Measurements from ENCODE around the gene WWTR1. TPM values are rescaled to one million over a fixed set of nuclear protein-coding genes. Genes with fewer than 3 reads are reported as not detected.
A peak's percentile ranks its signal among the peaks of the same experiment; 100 is the strongest.

WWTR1 gene
- total RNA-seq, 1 donor from 2014 or later = 98.0 TPM

DNA sequence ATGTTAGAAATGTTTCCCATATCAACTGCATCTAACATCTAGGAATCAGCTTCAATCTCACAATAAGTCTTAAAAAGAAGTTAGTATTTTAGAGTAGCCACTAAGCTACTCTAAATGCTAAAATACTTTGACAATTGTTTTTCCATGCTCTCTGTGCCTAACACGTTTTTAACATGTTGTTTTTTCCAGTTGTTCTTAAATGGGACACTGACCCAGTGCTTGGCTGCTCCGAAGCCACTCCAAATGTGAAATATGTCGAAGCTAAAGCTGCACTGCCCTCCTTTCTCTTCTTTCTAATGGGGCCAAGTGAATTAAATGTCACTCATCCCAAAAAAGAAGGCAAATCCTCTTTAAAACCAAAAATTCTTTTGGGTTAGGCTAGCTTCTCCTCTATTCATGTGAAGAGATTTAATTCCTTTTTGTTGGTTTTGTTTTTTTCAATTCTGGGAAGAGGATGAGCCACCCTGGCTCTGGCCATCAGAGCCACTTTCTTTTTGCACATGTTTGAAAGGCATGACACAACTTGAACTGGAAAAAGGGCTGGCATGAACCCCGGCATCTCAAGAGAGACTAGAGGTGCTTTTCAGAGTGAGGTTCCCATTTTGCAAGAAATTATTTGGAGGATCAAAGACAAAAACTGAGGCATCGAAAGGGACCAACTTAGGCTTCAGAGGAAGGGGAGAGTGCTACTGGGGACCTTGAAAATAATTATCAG lies 73.7 kb downstream of the WWTR1 start:
- H3K4me1 Mint-ChIP-seq = peaks cover 31% of the 10 kb centered on the region
- no peak for DNase-seq (ENCODE audit: low spot score in 2 of 2, unreplicated experiment in 2 of 2)
- no peaks in the 10 kb centered on the region for H3K27me3 Mint-ChIP-seq (ENCODE audit: low read depth)
- H3K9me3 Mint-ChIP-seq = no peaks in the 10 kb centered on the region
- no peaks in the 10 kb centered on the region for H3K36me3 Mint-ChIP-seq
- TF ChIP-seq, protein P1, sequence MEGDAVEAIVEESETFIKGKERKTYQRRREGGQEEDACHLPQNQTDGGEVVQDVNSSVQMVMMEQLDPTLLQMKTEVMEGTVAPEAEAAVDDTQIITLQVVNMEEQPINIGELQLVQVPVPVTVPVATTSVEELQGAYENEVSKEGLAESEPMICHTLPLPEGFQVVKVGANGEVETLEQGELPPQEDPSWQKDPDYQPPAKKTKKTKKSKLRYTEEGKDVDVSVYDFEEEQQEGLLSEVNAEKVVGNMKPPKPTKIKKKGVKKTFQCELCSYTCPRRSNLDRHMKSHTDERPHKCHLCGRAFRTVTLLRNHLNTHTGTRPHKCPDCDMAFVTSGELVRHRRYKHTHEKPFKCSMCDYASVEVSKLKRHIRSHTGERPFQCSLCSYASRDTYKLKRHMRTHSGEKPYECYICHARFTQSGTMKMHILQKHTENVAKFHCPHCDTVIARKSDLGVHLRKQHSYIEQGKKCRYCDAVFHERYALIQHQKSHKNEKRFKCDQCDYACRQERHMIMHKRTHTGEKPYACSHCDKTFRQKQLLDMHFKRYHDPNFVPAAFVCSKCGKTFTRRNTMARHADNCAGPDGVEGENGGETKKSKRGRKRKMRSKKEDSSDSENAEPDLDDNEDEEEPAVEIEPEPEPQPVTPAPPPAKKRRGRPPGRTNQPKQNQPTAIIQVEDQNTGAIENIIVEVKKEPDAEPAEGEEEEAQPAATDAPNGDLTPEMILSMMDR (IDR thresholded peaks at IDR 0.05; ENCODE audit: unreplicated experiment) = no peak
- H3K4me3 Mint-ChIP-seq = no peak overlapping the region
- no peak overlapping the region for H3K27ac Mint-ChIP-seq

DNA sequence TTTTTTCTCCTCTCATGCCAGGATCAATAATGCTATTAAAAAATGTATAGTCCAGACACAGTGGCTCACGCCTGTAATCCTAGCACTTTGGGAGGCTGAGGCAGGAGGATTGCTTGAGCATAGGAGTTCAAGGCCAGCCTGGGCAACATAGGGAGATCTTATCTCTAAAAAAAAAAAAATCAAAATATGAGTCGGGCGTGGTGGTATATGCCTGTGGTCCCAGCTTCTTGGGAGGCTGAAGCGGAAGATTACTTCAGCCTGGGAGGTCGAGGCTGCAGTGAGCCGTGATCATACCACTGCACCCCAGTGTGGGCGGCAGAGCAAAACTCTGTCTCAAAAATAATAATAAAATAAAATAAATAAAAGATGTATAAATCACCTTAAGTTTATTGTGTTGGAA lies 75.4 kb downstream of the WWTR1 start:
- Mint-ChIP-seq H3K4me3 (no peak overlapping the region), H3K9me3 (no peaks in the 10 kb centered on the region), H3K27me3 (ENCODE audit: low read depth) (no peaks in the 10 kb centered on the region), H3K27ac (no peak overlapping the region), H3K36me3 (no peaks in the 10 kb centered on the region), H3K4me1 (peaks cover 29% of the 10 kb centered on the region)
- TF ChIP-seq, protein P1 (IDR thresholded peaks at IDR 0.05; ENCODE audit: unreplicated experiment) = no peak
- DNase-seq (ENCODE audit: low spot score in 2 of 2, unreplicated experiment in 2 of 2) = no peak

DNA sequence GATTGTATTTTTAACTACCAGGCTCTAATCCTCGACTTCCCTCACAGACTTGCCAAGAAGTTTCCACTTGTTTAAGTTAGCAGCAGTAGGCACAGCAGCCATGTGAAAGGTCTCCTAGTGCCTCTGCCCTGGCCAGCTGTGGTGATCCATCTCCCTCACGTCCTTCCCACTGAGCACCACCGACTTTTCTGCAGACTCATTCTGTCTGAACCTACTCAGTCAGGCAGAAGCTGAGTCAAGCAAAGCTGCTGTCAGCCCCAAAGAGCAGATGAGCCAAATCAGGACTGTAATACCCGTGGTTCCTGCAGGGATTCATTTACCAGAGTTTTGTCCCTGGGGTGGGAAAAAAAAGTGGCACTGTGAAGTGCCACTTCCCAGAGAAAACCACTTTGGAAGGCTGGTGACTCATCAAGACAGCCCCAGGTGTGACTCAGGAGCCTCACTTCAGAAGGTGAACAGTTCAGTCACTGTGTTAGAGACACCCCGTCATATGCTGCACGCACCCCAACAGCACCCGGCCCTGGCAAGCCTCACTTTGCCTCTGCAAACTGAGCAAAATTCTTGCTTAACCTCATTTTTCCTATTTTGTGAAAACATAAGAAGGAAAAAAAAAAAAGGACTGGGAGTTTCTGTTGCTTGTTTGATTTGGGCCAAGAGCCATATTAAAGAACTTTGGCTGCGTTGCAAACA lies 76.0 kb downstream of the WWTR1 start:
- peaks cover 28% of the 10 kb centered on the region for H3K4me1 Mint-ChIP-seq
- TF ChIP-seq, protein P1 (IDR thresholded peaks at IDR 0.05; ENCODE audit: unreplicated experiment) = no peak
- H3K9me3 Mint-ChIP-seq = no peaks in the 10 kb centered on the region
- DNase-seq (ENCODE audit: low spot score in 2 of 2, unreplicated experiment in 2 of 2) = no peak
- H3K27me3 Mint-ChIP-seq (ENCODE audit: low read depth) = no peaks in the 10 kb centered on the region
- H3K27ac Mint-ChIP-seq = peak overlapping the region; percentile 52
- no peak overlapping the region for H3K4me3 Mint-ChIP-seq
- H3K36me3 Mint-ChIP-seq = no peaks in the 10 kb centered on the region

DNA sequence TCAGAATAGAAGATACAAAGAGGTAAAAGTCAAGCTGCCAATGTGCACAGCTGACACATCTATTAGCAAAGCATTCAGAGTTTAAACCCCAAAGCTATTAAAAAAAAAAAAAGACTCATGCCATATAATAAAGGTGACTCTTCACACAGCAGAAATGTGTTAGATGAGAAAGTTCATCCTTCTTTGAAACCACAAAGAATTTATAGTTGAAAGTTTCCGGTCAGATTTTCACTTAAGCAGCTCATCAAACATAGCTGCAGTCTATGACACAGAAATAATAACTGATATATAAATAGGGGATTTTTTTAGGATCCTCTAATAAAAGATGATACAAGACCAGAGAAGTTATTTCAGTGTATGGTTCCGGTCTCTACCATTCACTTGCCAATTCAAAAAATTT lies 76.6 kb downstream of the WWTR1 start:
- H3K4me3 Mint-ChIP-seq = no peak overlapping the region
- no peak overlapping the region for H3K27ac Mint-ChIP-seq
- no peaks in the 10 kb centered on the region for H3K27me3 Mint-ChIP-seq (ENCODE audit: low read depth)
- H3K4me1 Mint-ChIP-seq = peaks cover 31% of the 10 kb centered on the region
- TF ChIP-seq, protein P1 (IDR thresholded peaks at IDR 0.05; ENCODE audit: unreplicated experiment) = no peak
- no peaks in the 10 kb centered on the region for H3K36me3 Mint-ChIP-seq
- DNase-seq (ENCODE audit: low spot score in 2 of 2, unreplicated experiment in 2 of 2) = no peak
- no peaks in the 10 kb centered on the region for H3K9me3 Mint-ChIP-seq

DNA sequence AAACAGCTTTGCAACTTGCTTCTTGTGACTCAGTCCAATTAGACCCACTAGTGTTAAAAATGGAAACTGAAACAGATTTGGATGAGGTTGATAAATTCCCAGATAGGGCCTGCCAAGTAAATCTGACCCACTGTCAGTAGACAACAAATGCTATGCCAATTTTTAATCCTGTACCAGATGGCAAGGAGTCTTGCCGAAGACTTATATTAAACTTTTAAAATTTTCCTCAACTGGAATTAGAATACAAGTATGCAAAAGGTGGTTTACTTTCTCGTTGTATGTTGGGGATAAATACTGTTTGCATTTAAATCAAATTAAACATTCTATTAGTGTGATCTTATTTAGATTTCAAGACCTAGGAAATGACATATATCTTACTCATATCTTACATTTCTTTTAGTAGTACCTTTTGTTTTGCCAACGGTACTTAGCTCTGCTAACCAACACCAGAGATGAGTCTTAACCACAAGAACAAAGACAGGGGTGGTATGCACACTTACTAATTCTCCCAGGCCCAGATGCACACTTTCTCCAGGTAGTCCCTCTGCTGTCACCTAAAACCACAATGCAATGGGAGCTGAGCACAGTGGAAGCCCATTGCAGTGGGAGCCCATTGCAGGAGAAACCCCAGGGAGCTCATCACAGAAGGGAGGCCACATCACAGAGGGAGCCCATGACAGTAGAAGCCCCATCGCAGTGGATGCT lies 77.8 kb downstream of the WWTR1 start:
- no peak for DNase-seq (ENCODE audit: low spot score in 2 of 2, unreplicated experiment in 2 of 2)
- H3K27ac Mint-ChIP-seq = no peak overlapping the region
- peaks cover 43% of the 10 kb centered on the region for H3K4me1 Mint-ChIP-seq

More for the DNA sequence above, 77.8 kb downstream of the WWTR1 start:
- Mint-ChIP-seq H3K4me3 (no peak overlapping the region), H3K27me3 (ENCODE audit: low read depth) (no peaks in the 10 kb centered on the region), H3K36me3 (no peaks in the 10 kb centered on the region), H3K9me3 (no peaks in the 10 kb centered on the region)
- TF ChIP-seq, protein P1 (IDR thresholded peaks at IDR 0.05; ENCODE audit: unreplicated experiment) = no peak
